Hepatocyte (in vitro differentiated cells): ENCODE data around the gene SREBF1. TPM values are rescaled to one million over a fixed set of nuclear protein-coding genes. Genes with fewer than 3 reads are reported as not detected.

ENCODE experiments used
- DNase-seq: peaks from one replicate; pipeline ENCODE4 v3.0.0-alpha.2; 2016; ENCODE audit warnings: low spot score
- H2AFZ ChIP-seq: fragments of 200-600 bp; sonication (generic); 2 replicates; pipeline ENCODE4 v1.6.0; 2016; ENCODE audit warnings: antibody characterized with exemption, mild to moderate bottlenecking
- H3K27ac ChIP-seq: fragments of 200-600 bp; sonication (generic); 2 replicates; pipeline ENCODE4 v1.5.1; 2016; ENCODE audit warnings: mild to moderate bottlenecking
- H3K27me3 ChIP-seq: fragments of 200-600 bp; sonication (generic); 2 replicates; pipeline ENCODE4 v1.6.1; 2016
- H3K36me3 ChIP-seq: fragments of 200-600 bp; sonication (generic); replicated peaks from 2 replicates; pipeline ENCODE4 v1.5.1; 2016; ENCODE audit warnings: low read depth; ENCODE audit not compliant: insufficient read depth
- H3K4me1 ChIP-seq: fragments of 200-600 bp; sonication (generic); 2 replicates; pipeline ENCODE4 v1.5.1; 2016; ENCODE audit warnings: mild to moderate bottlenecking, moderate library complexity; ENCODE audit not compliant: insufficient read depth
- H3K4me2 ChIP-seq: fragments of 200-600 bp; sonication (generic); 2 replicates; pipeline ENCODE4 v1.6.0; 2016
- H3K4me3 ChIP-seq: fragments of 200-600 bp; sonication (generic); 2 replicates; pipeline ENCODE4 v1.5.1; 2016; ENCODE audit warnings: mild to moderate bottlenecking
- H3K79me2 ChIP-seq: fragments of 200-600 bp; sonication (generic); 2 replicates; pipeline ENCODE4 v1.6.0; 2017; ENCODE audit warnings: mild to moderate bottlenecking
- H3K9me2 ChIP-seq: fragments of 200-600 bp; sonication (generic); replicated peaks from 2 replicates; pipeline ENCODE4 v1.6.0; 2017; ENCODE audit warnings: mild to moderate bottlenecking; ENCODE audit not compliant: insufficient read depth
- H3K9me3 ChIP-seq: fragments of 200-600 bp; sonication (generic); 2 replicates; pipeline ENCODE4 v1.5.1; 2016; ENCODE audit warnings: low read depth, mild to moderate bottlenecking
- H4K20me1 ChIP-seq: fragments of 200-600 bp; sonication (generic); 2 replicates; pipeline ENCODE4 v1.6.0; 2016; ENCODE audit warnings: mild to moderate bottlenecking; ENCODE audit not compliant: insufficient read depth, poor library complexity, severe bottlenecking
- CTCF ChIP-seq: fragments of 200-600 bp; sonication (generic); IDR thresholded peaks from 2 replicates; pipeline ENCODE4 v1.5.1; 2016; ENCODE audit warnings: antibody characterized with exemption, mild to moderate bottlenecking; ENCODE audit not compliant: poor library complexity
- EZH2 ChIP-seq: fragments of 200-600 bp; sonication (generic); IDR thresholded peaks from 2 replicates; pipeline ENCODE4 v1.6.1; 2016; ENCODE audit warnings: antibody characterized with exemption, mild to moderate bottlenecking, borderline replicate concordance
- EZH2phosphoT487 ChIP-seq: fragments of 200-600 bp; sonication (generic); IDR thresholded peaks from one replicate; pipeline ENCODE4 v1.6.1; 2018; ENCODE audit warnings: antibody characterized with exemption, mild to moderate bottlenecking, low read depth, moderate library complexity; ENCODE audit not compliant: unreplicated experiment, severe bottlenecking
- WGBS: methylation state at CpG from one replicate; pipeline ENCODE4 v1.1.6; 2016; ENCODE audit warnings: low lambda C conversion rate; ENCODE audit errors: missing lambda C conversion rate; 5-methylcytosine and 5-hydroxymethylcytosine counted together
- polyA plus RNA-seq: library from polyadenylated mRNA; unstranded; fragments of >200 nt; fragmentation: Nextera tagmentation; extraction: Ambion mirVana; gene quantifications from 2 replicates; pipeline ENCODE4 v1.2.1, GENCODE V29; 2016
- total RNA-seq: library from RNA; depleted of rRNA; stranded (reverse); fragments of >200 nt; gene quantifications from 2 replicates; pipeline ENCODE4 v1.2.3, GENCODE V29; 2014

Gene SREBF1
- total and polyA plus RNA-seq, 2 experiments from 2014 or later, result 57.1 to 140 TPM

GRCh38 chr17:17883801-17884200 is 47.0 kb upstream of the SREBF1 start:
- no peaks in the 10 kb centered on the region for H3K9me3 ChIP-seq
- DNase-seq, result no peak
- no peak overlapping the region for H3K27ac ChIP-seq
- no peak overlapping the region for H2AFZ ChIP-seq
- 94% methylated on average over 3 of the region's 3 CpGs for WGBS
- H3K4me2 ChIP-seq, result no peak overlapping the region
- no peaks in the 10 kb centered on the region for H3K36me3 ChIP-seq
- no peaks in the 10 kb centered on the region for H3K27me3 ChIP-seq
- H4K20me1 ChIP-seq, result no peaks in the 10 kb centered on the region
- no peaks in the 10 kb centered on the region for H3K4me1 ChIP-seq
- H3K4me3 ChIP-seq, result no peak overlapping the region
- H3K9me2 ChIP-seq, result no peaks in the 10 kb centered on the region
- TF ChIP-seq CTCF, result no peak
- no peak for TF ChIP-seq EZH2phosphoT487
- no peak for TF ChIP-seq EZH2
- no peaks in the 10 kb centered on the region for H3K79me2 ChIP-seq

- no peaks in the 10 kb centered on the region for H3K36me3 ChIP-seq
- H3K4me3 ChIP-seq, result no peak overlapping the region
- peaks cover 12% of the 10 kb centered on the region for H3K4me1 ChIP-seq
- H4K20me1 ChIP-seq, result no peaks in the 10 kb centered on the region
- no peaks in the 10 kb centered on the region for H3K9me3 ChIP-seq
- no peaks in the 10 kb centered on the region for H3K9me2 ChIP-seq
- H3K27ac ChIP-seq, result no peak overlapping the region
- WGBS, result 64% methylated on average over 8 of the region's 8 CpGs
- H2AFZ ChIP-seq, result no peak overlapping the region
- DNase-seq, result no peak
- H3K79me2 ChIP-seq, result no peaks in the 10 kb centered on the region
- no peaks in the 10 kb centered on the region for H3K27me3 ChIP-seq
- H3K4me2 ChIP-seq, result no peak overlapping the region
- no peak for TF ChIP-seq CTCF
These were observed 45.3 kb upstream of the SREBF1 start for GRCh38 chr17:17882082-17882581.

- Histone ChIP-seq H3K9me3 (no peaks in the 10 kb centered on the region), H3K9me2 (no peaks in the 10 kb centered on the region), H3K4me2 (no peak overlapping the region), H3K79me2 (no peaks in the 10 kb centered on the region), H3K4me3 (no peak overlapping the region), H4K20me1 (no peaks in the 10 kb centered on the region), H3K27me3 (no peaks in the 10 kb centered on the region), H2AFZ (no peak overlapping the region), H3K27ac (no peak overlapping the region), H3K36me3 (no peaks in the 10 kb centered on the region), H3K4me1 (peaks cover 21% of the 10 kb centered on the region)
- TF ChIP-seq CTCF (no peak), EZH2phosphoT487 (no peak), EZH2 (no peak)
- 91% methylated on average over 8 of the region's 8 CpGs for WGBS
- DNase-seq, result no peak
These were observed 43.9 kb upstream of the SREBF1 start for GRCh38 chr17:17880577-17881196.
